ENCODE results near the gene NSMCE4A. TPM values are rescaled to one million over a fixed set of nuclear protein-coding genes. Genes with fewer than 3 reads are reported as not detected.

The NSMCE4A gene
- polyA plus RNA-seq, 3 donors = 34.6 to 47.2 (median 38.1) TPM

- TF ChIP-seq CTCF (IDR thresholded peaks at IDR 0.05) = no peak
- H3K27ac ChIP-seq (ENCODE audit: low read depth in 1 of 2, low read length in 2 of 2) = no peak overlapping the region
- 75% methylated on average over 2 of the region's 9 CpGs for WGBS (ENCODE audit: insufficient coverage)
- no peak overlapping the region for H3K4me3 Mint-ChIP-seq
- peaks cover 4% of the 10 kb centered on the region in 2 donors for H3K9me3 ChIP-seq (replicated peaks in 1 of 2; ENCODE audit: control insufficient read depth in 1 of 2, insufficient read depth in 1 of 2, low read length in 2 of 2)
- no peak overlapping the region for H2AFZ ChIP-seq (ENCODE audit: insufficient read depth, low read depth, low read length, poor library complexity, severe bottlenecking)
- H4K20me1 ChIP-seq (ENCODE audit: insufficient read depth, low read length) = no peaks in the 10 kb centered on the region
- H3K9me3 Mint-ChIP-seq = peaks cover 3 to 23% (median 14%) of the 10 kb centered on the region in 7 donors
- peaks cover 0 to 4% of the 10 kb centered on the region in 2 donors for H3K27me3 ChIP-seq (ENCODE audit: control insufficient read depth in 2 of 2, insufficient read depth in 2 of 2, low read length in 2 of 2)
- no peaks in the 10 kb centered on the region for H3K4me1 Mint-ChIP-seq
- intact Hi-C loops (cut with micrococcal nuclease) = no loop called here
- H3K9ac ChIP-seq (ENCODE audit: insufficient read depth, low read length, poor library complexity, severe bottlenecking) = no peak overlapping the region
- no peaks in the 10 kb centered on the region for H3K4me1 ChIP-seq (ENCODE audit: control insufficient read depth in 1 of 2, insufficient read depth in 2 of 2, low read length in 2 of 2)
- H3K4me3 ChIP-seq (replicated peaks in 1 of 3; ENCODE audit: low read depth in 2 of 3, low read length in 3 of 3) = no peak overlapping the region
- H3K4me2 ChIP-seq (replicated peaks; ENCODE audit: extremely low read depth, low read length, poor library complexity, severe bottlenecking) = no peak overlapping the region
- peaks cover 11 to 16% (median 14%) of the 10 kb centered on the region in 3 donors for H3K27me3 Mint-ChIP-seq (ENCODE audit: low read depth in 3 of 3)
- H3K27ac Mint-ChIP-seq = no peak overlapping the region
- H3K36me3 ChIP-seq (replicated peaks in 1 of 2; ENCODE audit: control insufficient read depth in 1 of 2, insufficient read depth in 2 of 2, low read length in 2 of 2) = no peaks in the 10 kb centered on the region
- H3K79me2 ChIP-seq (ENCODE audit: insufficient read depth, low read length) = no peaks in the 10 kb centered on the region
- no peaks in the 10 kb centered on the region for H3K36me3 Mint-ChIP-seq
- no peak for DNase-seq
Observed at GRCh38 chr10:121990015-121990677, 15.1 kb upstream of the NSMCE4A start.

- Mint-ChIP-seq H3K27ac (no peak within 1 kb of the TSS), H3K4me1 (no peaks in the 10 kb centered on the region), H3K36me3 (no peaks in the 10 kb centered on the region), H3K9me3 (peaks cover 12 to 35% (median 28%) of the 10 kb centered on the region in 7 donors), H3K4me3 (no peak within 1 kb of the TSS), H3K27me3 (ENCODE audit: low read depth in 3 of 3) (peaks cover 7 to 16% (median 11%) of the 10 kb centered on the region in 3 donors)
- H3K27ac ChIP-seq (ENCODE audit: low read depth in 1 of 2, low read length in 2 of 2) = no peak within 1 kb of the TSS
- TF ChIP-seq CTCF (IDR thresholded peaks at IDR 0.05) = no peak
- H3K9me3 ChIP-seq (replicated peaks in 1 of 2; ENCODE audit: control insufficient read depth in 1 of 2, insufficient read depth in 1 of 2, low read length in 2 of 2) = peaks cover 15 to 17% of the 10 kb centered on the region in 2 donors
- no peaks in the 10 kb centered on the region for H3K79me2 ChIP-seq (ENCODE audit: insufficient read depth, low read length)
- H4K20me1 ChIP-seq (ENCODE audit: insufficient read depth, low read length) = no peaks in the 10 kb centered on the region
- intact Hi-C loops (cut with micrococcal nuclease) = no loop called here
- no peak within 1 kb of the TSS for H3K9ac ChIP-seq (ENCODE audit: insufficient read depth, low read length, poor library complexity, severe bottlenecking)
- H3K27me3 ChIP-seq (ENCODE audit: control insufficient read depth in 2 of 2, insufficient read depth in 2 of 2, low read length in 2 of 2) = no peaks in the 10 kb centered on the region
- no peaks in the 10 kb centered on the region for H3K4me1 ChIP-seq (ENCODE audit: control insufficient read depth in 1 of 2, insufficient read depth in 2 of 2, low read length in 2 of 2)
- no peak within 1 kb of the TSS for H3K4me2 ChIP-seq (replicated peaks; ENCODE audit: extremely low read depth, low read length, poor library complexity, severe bottlenecking)
- H2AFZ ChIP-seq (ENCODE audit: insufficient read depth, low read depth, low read length, poor library complexity, severe bottlenecking) = no peak within 1 kb of the TSS
- H3K36me3 ChIP-seq (replicated peaks in 1 of 2; ENCODE audit: control insufficient read depth in 1 of 2, insufficient read depth in 2 of 2, low read length in 2 of 2) = no peaks in the 10 kb centered on the region
- 94% methylated on average over 7 of the region's 15 CpGs for WGBS (ENCODE audit: insufficient coverage)
- H3K4me3 ChIP-seq (replicated peaks in 1 of 3; ENCODE audit: low read depth in 2 of 3, low read length in 3 of 3) = no peak within 1 kb of the TSS
- DNase-seq = no peak
Observed at GRCh38 chr10:121988361-121989324, 13.6 kb upstream of the NSMCE4A start, which contains the start of gene TACC2. Gene TACC2 (plus strand): TSS chr10:121989163. CDS start chr10:122021982, 32,819 bp downstream.
